Measurements from ENCODE around the gene SLC39A11. TPM values are rescaled to one million over a fixed set of nuclear protein-coding genes. Genes with fewer than 3 reads are reported as not detected.

The SLC39A11 gene
- polyA plus RNA-seq, 1 donor from 2014 or later, result 8.0 TPM

DNA sequence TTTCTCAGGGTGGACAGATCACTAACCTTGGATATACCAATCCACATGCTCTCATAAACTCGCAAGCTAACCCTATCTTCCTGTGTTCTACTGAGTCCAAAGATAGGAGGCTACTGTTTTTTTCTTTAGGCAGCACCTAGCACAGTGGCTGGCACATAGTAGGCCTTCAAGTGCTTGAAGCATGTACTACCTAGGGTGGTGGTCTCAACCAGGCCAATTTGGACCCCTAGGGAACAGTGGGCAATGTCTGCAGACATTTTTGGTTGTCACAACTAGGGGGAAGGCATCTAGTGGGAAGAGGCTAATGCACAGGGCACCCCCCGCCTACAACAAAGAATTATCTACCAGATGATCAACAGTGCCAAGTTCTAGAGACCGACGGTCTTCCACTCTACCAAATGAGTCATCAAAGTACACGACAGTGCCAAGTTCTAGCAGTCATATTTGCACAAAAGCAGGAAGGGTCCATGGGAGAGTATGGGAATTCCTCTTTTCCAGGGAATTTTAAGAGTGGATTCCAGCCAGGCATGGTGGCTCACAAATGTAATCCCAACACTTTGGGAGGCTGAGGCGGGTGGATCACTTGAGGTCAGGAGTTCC lies 390.3 kb downstream of the SLC39A11 start:
- TF ChIP-seq EZH2 (IDR thresholded peaks at IDR 0.05; ENCODE audit: borderline replicate concordance, insufficient read depth, low read length, poor library complexity, severe bottlenecking) (no peak), RAD21 (conservative IDR thresholded peaks at IDR 0.05) (no peak), EP300 (conservative IDR thresholded peaks at IDR 0.05; ENCODE audit: poor library complexity, severe bottlenecking) (no peak), TAF1 (IDR thresholded peaks at IDR 0.05; ENCODE audit: low read depth) (no peak), MXI1 (conservative IDR thresholded peaks at IDR 0.05; ENCODE audit: poor library complexity, severe bottlenecking) (no peak), SMC3 (conservative IDR thresholded peaks at IDR 0.05; ENCODE audit: poor library complexity) (no peak), CTCF (IDR thresholded peaks at IDR 0.05; ENCODE audit: poor library complexity, severe bottlenecking) (no peak), POLR2AphosphoS5 (IDR thresholded peaks at IDR 0.05) (no peak)
- TF ChIP-seq, protein P1, sequence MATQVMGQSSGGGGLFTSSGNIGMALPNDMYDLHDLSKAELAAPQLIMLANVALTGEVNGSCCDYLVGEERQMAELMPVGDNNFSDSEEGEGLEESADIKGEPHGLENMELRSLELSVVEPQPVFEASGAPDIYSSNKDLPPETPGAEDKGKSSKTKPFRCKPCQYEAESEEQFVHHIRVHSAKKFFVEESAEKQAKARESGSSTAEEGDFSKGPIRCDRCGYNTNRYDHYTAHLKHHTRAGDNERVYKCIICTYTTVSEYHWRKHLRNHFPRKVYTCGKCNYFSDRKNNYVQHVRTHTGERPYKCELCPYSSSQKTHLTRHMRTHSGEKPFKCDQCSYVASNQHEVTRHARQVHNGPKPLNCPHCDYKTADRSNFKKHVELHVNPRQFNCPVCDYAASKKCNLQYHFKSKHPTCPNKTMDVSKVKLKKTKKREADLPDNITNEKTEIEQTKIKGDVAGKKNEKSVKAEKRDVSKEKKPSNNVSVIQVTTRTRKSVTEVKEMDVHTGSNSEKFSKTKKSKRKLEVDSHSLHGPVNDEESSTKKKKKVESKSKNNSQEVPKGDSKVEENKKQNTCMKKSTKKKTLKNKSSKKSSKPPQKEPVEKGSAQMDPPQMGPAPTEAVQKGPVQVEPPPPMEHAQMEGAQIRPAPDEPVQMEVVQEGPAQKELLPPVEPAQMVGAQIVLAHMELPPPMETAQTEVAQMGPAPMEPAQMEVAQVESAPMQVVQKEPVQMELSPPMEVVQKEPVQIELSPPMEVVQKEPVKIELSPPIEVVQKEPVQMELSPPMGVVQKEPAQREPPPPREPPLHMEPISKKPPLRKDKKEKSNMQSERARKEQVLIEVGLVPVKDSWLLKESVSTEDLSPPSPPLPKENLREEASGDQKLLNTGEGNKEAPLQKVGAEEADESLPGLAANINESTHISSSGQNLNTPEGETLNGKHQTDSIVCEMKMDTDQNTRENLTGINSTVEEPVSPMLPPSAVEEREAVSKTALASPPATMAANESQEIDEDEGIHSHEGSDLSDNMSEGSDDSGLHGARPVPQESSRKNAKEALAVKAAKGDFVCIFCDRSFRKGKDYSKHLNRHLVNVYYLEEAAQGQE (IDR thresholded peaks at IDR 0.05; ENCODE audit: borderline replicate concordance), result no peak
- no peaks in the 10 kb centered on the region for H3K36me3 ChIP-seq (ENCODE audit: insufficient read depth, low read length)
- no peak overlapping the region for H2AFZ ChIP-seq (ENCODE audit: low read depth, low read length)
- H3K9ac ChIP-seq (ENCODE audit: low read length), result no peak overlapping the region
- no peaks in the 10 kb centered on the region for H3K79me2 ChIP-seq (replicated peaks; ENCODE audit: insufficient read depth, low read length)
- no peaks in the 10 kb centered on the region for H3F3A ChIP-seq (ENCODE audit: insufficient read depth, low read length, poor library complexity, severe bottlenecking)
- no peaks in the 10 kb centered on the region for H4K20me1 ChIP-seq (ENCODE audit: insufficient read depth)
- H3K9me3 ChIP-seq (ENCODE audit: low read length), result no peaks in the 10 kb centered on the region
- no peak overlapping the region for H3K4me2 ChIP-seq (ENCODE audit: low read length)
- H3K27ac ChIP-seq (ENCODE audit: low read length), result no peak overlapping the region
- H3K27me3 ChIP-seq (ENCODE audit: insufficient read depth, low read depth, low read length), result no peaks in the 10 kb centered on the region
- H3K9me2 ChIP-seq (ENCODE audit: insufficient read depth, low read length), result no peaks in the 10 kb centered on the region
- H3K4me3 ChIP-seq (ENCODE audit: low read length), result no peak overlapping the region

DNA sequence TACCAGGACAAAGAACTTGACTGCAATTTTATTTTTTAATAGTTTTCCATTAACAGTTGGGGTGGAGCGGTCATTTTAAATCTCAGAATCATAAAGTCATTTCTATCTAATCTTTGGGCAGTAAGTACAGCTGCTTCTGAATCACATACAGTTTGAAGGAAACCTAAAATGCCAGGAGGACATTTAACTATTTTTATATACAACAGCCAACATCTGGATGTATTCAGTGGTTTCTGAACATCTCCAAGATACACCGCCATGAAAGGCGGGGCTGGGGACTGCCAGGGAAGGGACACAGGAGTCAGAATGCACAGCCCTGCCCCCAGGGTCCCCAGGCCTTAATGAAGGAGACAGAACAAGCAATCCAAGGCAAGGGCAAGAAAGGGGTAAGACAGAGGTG lies 392.3 kb downstream of the SLC39A11 start:
- no peaks in the 10 kb centered on the region for H3K27me3 ChIP-seq (ENCODE audit: insufficient read depth, low read depth, low read length)
- no peaks in the 10 kb centered on the region for H3K9me3 ChIP-seq (ENCODE audit: low read length)
- no peaks in the 10 kb centered on the region for H3K36me3 ChIP-seq (ENCODE audit: insufficient read depth, low read length)
- H3K4me2 ChIP-seq (ENCODE audit: low read length), result no peak overlapping the region
- no peak overlapping the region for H2AFZ ChIP-seq (ENCODE audit: low read depth, low read length)
- no peak overlapping the region for H3K4me3 ChIP-seq (ENCODE audit: low read length)
- H3F3A ChIP-seq (ENCODE audit: insufficient read depth, low read length, poor library complexity, severe bottlenecking), result no peaks in the 10 kb centered on the region
- no peak overlapping the region for H3K27ac ChIP-seq (ENCODE audit: low read length)
- H3K9me2 ChIP-seq (ENCODE audit: insufficient read depth, low read length), result no peaks in the 10 kb centered on the region
- H4K20me1 ChIP-seq (ENCODE audit: insufficient read depth), result no peaks in the 10 kb centered on the region
- no peak overlapping the region for H3K9ac ChIP-seq (ENCODE audit: low read length)
- no peaks in the 10 kb centered on the region for H3K79me2 ChIP-seq (replicated peaks; ENCODE audit: insufficient read depth, low read length)
- TF ChIP-seq CTCF (IDR thresholded peaks at IDR 0.05; ENCODE audit: poor library complexity, severe bottlenecking), result no peak
- TF ChIP-seq SMC3 (conservative IDR thresholded peaks at IDR 0.05; ENCODE audit: poor library complexity), result no peak
- no peak for TF ChIP-seq EP300 (conservative IDR thresholded peaks at IDR 0.05; ENCODE audit: poor library complexity, severe bottlenecking)
- TF ChIP-seq EZH2 (IDR thresholded peaks at IDR 0.05; ENCODE audit: borderline replicate concordance, insufficient read depth, low read length, poor library complexity, severe bottlenecking), result no peak
